ENCODE measurements around the gene FNDC3A. TPM values are rescaled to one million over a fixed set of nuclear protein-coding genes. Genes with fewer than 3 reads are reported as not detected.

Gene FNDC3A
- total and polyA plus RNA-seq, 9 of the 15 experiments (the other 6 are each of a cell fraction or from before 2014, with no cell fraction given) = 4.1 to 22.0 (median 13.5) TPM

DNA sequence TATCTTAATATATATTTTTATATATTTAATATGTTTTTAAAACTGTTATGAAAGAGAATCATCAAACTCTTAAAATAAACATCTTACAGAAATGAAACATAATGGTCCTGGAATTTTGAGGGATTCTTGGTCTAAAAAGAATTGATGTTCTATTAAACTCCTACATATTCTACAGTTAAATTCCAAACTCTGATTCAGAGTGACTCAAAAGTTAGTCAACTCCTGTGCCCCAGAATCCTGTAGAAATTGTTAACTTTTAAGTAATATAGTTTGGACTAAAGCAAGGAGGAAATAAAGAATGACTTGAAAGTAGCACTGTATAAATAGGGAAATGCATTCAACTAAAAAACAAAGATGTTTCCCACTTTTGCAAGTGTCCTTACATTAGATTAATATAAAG lies 47.7 kb downstream of the FNDC3A start:
- Histone ChIP-seq H2AFZ (ENCODE audit: low read depth, low read length) (no peak overlapping the region), H4K20me1 (replicated peaks; ENCODE audit: control insufficient read depth, insufficient read depth, low read length) (no peaks in the 10 kb centered on the region), H3K4me3 (no peak overlapping the region), H3K36me3 (ENCODE audit: control insufficient read depth, insufficient read depth, low read length) (no peaks in the 10 kb centered on the region), H3K9me3 (replicated peaks; ENCODE audit: control insufficient read depth, insufficient read depth, low read depth, low read length) (no peaks in the 10 kb centered on the region), H3K27ac (ENCODE audit: extremely low read depth, low read depth, low read length) (no peak overlapping the region), H3K4me1 (replicated peaks in 1 of 2; ENCODE audit: control insufficient read depth in 2 of 2, insufficient read depth in 2 of 2, low read length in 2 of 2) (no peaks in the 10 kb centered on the region), H3K4me2 (ENCODE audit: insufficient read depth, low read length) (no peak overlapping the region), H3K79me2 (ENCODE audit: control insufficient read depth, insufficient read depth, low read length) (no peaks in the 10 kb centered on the region), H3K9me1 (ENCODE audit: control insufficient read depth, insufficient read depth, low read length) (no peaks in the 10 kb centered on the region), H3K27me3 (ENCODE audit: control insufficient read depth in 2 of 2, insufficient read depth in 2 of 2, low read length in 2 of 2) (no peaks in the 10 kb centered on the region), H3K9ac (ENCODE audit: insufficient read depth in 1 of 2, low read depth in 2 of 2, low read length in 2 of 2) (no peak overlapping the region)
- no peak for ATAC-seq
- no TSS peak for BruUV-seq (replicated peaks)
- in situ Hi-C loops (cut with MboI) = no loop called here
- no peak for FAIRE-seq
- CTCF ChIA-PET (ENCODE audit: low intra/inter-chr PET ratio) = no interaction called here
- intact Hi-C loops (cut with micrococcal nuclease) = no loop called here
- POLR2A ChIA-PET = no interaction called here
- DNase-seq (ENCODE audit: extremely low read depth in 1 of 4, low spot score in 3 of 4) = no peak
- TF ChIP-seq FOXP1 (CRISPR knock-in tag; IDR thresholded peaks at IDR 0.05) = no peak
- no peak for TF ChIP-seq CBX3 (IDR thresholded peaks at IDR 0.05; ENCODE audit: borderline replicate concordance in 1 of 2, low read length in 2 of 2)

GRCh38 chr13:49026851-49027250 lies 51.1 kb downstream of the FNDC3A start:
- intact Hi-C loops (cut with micrococcal nuclease) = no loop called here
- POLR2A ChIA-PET = no interaction called here
- TF ChIP-seq ZNF124 (CRISPR knock-in tag; IDR thresholded peaks at IDR 0.05) = no peak
- no peak for TF ChIP-seq HBP1 (CRISPR knock-in tag; IDR thresholded peaks at IDR 0.05)
- no peak for TF ChIP-seq ETS2 (tag; IDR thresholded peaks at IDR 0.05; ENCODE audit: borderline replicate concordance, poor library complexity, severe bottlenecking)
- TF ChIP-seq NUFIP1 (IDR thresholded peaks at IDR 0.05; ENCODE audit: partially characterized antibody) = no peak
- TF ChIP-seq, protein P1, sequence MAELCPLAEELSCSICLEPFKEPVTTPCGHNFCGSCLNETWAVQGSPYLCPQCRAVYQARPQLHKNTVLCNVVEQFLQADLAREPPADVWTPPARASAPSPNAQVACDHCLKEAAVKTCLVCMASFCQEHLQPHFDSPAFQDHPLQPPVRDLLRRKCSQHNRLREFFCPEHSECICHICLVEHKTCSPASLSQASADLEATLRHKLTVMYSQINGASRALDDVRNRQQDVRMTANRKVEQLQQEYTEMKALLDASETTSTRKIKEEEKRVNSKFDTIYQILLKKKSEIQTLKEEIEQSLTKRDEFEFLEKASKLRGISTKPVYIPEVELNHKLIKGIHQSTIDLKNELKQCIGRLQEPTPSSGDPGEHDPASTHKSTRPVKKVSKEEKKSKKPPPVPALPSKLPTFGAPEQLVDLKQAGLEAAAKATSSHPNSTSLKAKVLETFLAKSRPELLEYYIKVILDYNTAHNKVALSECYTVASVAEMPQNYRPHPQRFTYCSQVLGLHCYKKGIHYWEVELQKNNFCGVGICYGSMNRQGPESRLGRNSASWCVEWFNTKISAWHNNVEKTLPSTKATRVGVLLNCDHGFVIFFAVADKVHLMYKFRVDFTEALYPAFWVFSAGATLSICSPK (IDR thresholded peaks at IDR 0.05; ENCODE audit: borderline replicate concordance) = no peak
- TF ChIP-seq MXI1 (IDR thresholded peaks at IDR 0.05; ENCODE audit: low read depth, low read length) = no peak
- no peak for TF ChIP-seq SUPT5H (IDR thresholded peaks at IDR 0.05)
- TF ChIP-seq HOXB6 (CRISPR knock-in tag; IDR thresholded peaks at IDR 0.05; ENCODE audit: borderline replicate concordance) = no peak

More at GRCh38 chr13:49026851-49027250, 51.1 kb downstream of the FNDC3A start:
- Histone ChIP-seq H2AFZ (ENCODE audit: low read depth, low read length) (no peak overlapping the region), H3K27ac (ENCODE audit: extremely low read depth, low read depth, low read length) (no peak overlapping the region), H3K79me2 (ENCODE audit: control insufficient read depth, insufficient read depth, low read length) (no peaks in the 10 kb centered on the region), H3K4me2 (ENCODE audit: insufficient read depth, low read length) (no peak overlapping the region), H3K9me3 (replicated peaks; ENCODE audit: control insufficient read depth, insufficient read depth, low read depth, low read length) (no peaks in the 10 kb centered on the region), H3K4me1 (replicated peaks in 1 of 2; ENCODE audit: control insufficient read depth in 2 of 2, insufficient read depth in 2 of 2, low read length in 2 of 2) (no peaks in the 10 kb centered on the region), H3K27me3 (ENCODE audit: control insufficient read depth in 2 of 2, insufficient read depth in 2 of 2, low read length in 2 of 2) (no peaks in the 10 kb centered on the region), H3K36me3 (ENCODE audit: control insufficient read depth, insufficient read depth, low read length) (no peaks in the 10 kb centered on the region), H3K9ac (ENCODE audit: insufficient read depth in 1 of 2, low read depth in 2 of 2, low read length in 2 of 2) (no peak overlapping the region), H3K4me3 (no peak overlapping the region), H4K20me1 (replicated peaks; ENCODE audit: control insufficient read depth, insufficient read depth, low read length) (no peaks in the 10 kb centered on the region), H3K9me1 (ENCODE audit: control insufficient read depth, insufficient read depth, low read length) (no peaks in the 10 kb centered on the region)
- no TSS peak for BruUV-seq (replicated peaks)
- CTCF ChIA-PET (ENCODE audit: low intra/inter-chr PET ratio) = no interaction called here
- FAIRE-seq = no peak
- 0% methylated on average over 1 of the region's 1 CpG for WGBS (ENCODE audit: insufficient coverage, low coverage, missing lambda C conversion rate)
- in situ Hi-C loops (cut with MboI) = no loop called here
- ATAC-seq = no peak
- no peak for DNase-seq (ENCODE audit: extremely low read depth in 1 of 4, low spot score in 3 of 4)
